K562 (cell line): ENCODE measurements around the gene AHCYL2. TPM values are rescaled to one million over a fixed set of nuclear protein-coding genes. Genes with fewer than 3 reads are reported as not detected.
A peak's percentile ranks its signal among the peaks of the same experiment; 100 is the strongest.

ENCODE experiments used
- ATAC-seq: fragments of 200-7000 bp; cut with Tn5 transposase; 3 replicates; pipeline ENCODE4 v1.9.1; 2020; ENCODE audit warnings: moderate library complexity
- BruUV-seq: library from RNA; stranded (reverse); fragments of 400-500 nt; replicated peaks from 2 replicates; lab custom pipeline; 2021; lab: Mats Ljungman, UMichigan
- CTCF ChIA-PET: fragments of 300-600 bp; formaldehyde crosslinking; extraction: SDS; loops from one replicate; lab custom pipeline; 2021; ENCODE audit warnings: low intra/inter-chr PET ratio; lab: Yijun Ruan, JAX
- POLR2A ChIA-PET: fragments of 300-600, 350-650 bp; sonication (Branson Sonifier 250); formaldehyde crosslinking; extraction: SDS; loops from one replicate; lab custom pipeline; 2021; ENCODE audit warnings: antibody characterized with exemption, inconsistent platforms; lab: Yijun Ruan, JAX
- DNase-seq, 4 experiments: peaks; one replicate each; pipeline versions ENCODE4 v3.0.0 to v3.0.0-alpha.2; 2011 to 2018; ENCODE audit warnings: low spot score in 3 of 4, mixed read lengths in 3 of 4; ENCODE audit errors: extremely low read depth in 1 of 4
- FAIRE-seq: peaks from 2 replicates; lab custom pipeline; 2011; peaks lifted over from hg19 to GRCh38; lab: Jason Lieb, UNC
- H2AFZ ChIP-seq: 2 replicates; pipeline ENCODE4 v1.6.0; 2011; ENCODE audit warnings: low read depth, low read length, control low read depth, inconsistent platforms
- H3K27ac ChIP-seq: fragments of 200-600 bp; 3 replicates; pipeline ENCODE4 v1.8.0; 2011; ENCODE audit warnings: low read depth, mild to moderate bottlenecking, control low read depth, inconsistent platforms, low read length, moderate library complexity, mixed read lengths; ENCODE audit errors: extremely low read depth
- H3K27me3 ChIP-seq, 2 experiments: fragments of 300-600 bp in 1 of 2; 2 replicates in 1 of 2; 3 replicates in 1 of 2; pipeline versions ENCODE4 v1.6.0 to v1.8.0; 2011; ENCODE audit warnings: inconsistent platforms in 2 of 2, low read length in 2 of 2, mild to moderate bottlenecking in 1 of 2, mixed read lengths in 1 of 2, moderate library complexity in 1 of 2; ENCODE audit not compliant: control insufficient read depth in 2 of 2, insufficient read depth in 2 of 2
- H3K36me3 ChIP-seq: fragments of 300-600 bp; 3 replicates; pipeline ENCODE4 v1.8.0; 2011; ENCODE audit warnings: mild to moderate bottlenecking, low read length, inconsistent platforms; ENCODE audit not compliant: control insufficient read depth, insufficient read depth
- H3K4me1 ChIP-seq, 2 experiments: fragments of 200-600 bp in 1 of 2; replicated peaks in 1 of 2; 2 replicates in 1 of 2; 3 replicates in 1 of 2; pipeline versions ENCODE4 v1.5.1 to v1.8.0; 2011; ENCODE audit warnings: inconsistent platforms in 2 of 2, low read length in 2 of 2, mild to moderate bottlenecking in 1 of 2, mixed read lengths in 1 of 2, moderate library complexity in 1 of 2; ENCODE audit not compliant: control insufficient read depth in 2 of 2, insufficient read depth in 2 of 2
- H3K4me2 ChIP-seq: 2 replicates; pipeline ENCODE4 v1.6.1; 2011; ENCODE audit warnings: low read length, control low read depth, inconsistent platforms, mixed read lengths; ENCODE audit not compliant: insufficient read depth
- H3K4me3 ChIP-seq: fragments of 200-600 bp; sonication (generic), shearing (Covaris generic); 2 replicates; pipeline ENCODE4 v1.5.1; 2016; ENCODE audit warnings: control low read depth, inconsistent platforms
- H3K79me2 ChIP-seq: fragments of 200-600 bp; 3 replicates; pipeline ENCODE4 v1.8.0; 2011; ENCODE audit warnings: low read length, inconsistent platforms; ENCODE audit not compliant: control insufficient read depth, insufficient read depth
- H3K9ac ChIP-seq, 2 experiments: 2 replicates each; pipeline versions ENCODE4 v1.6.0 to v1.6.1; 2011; ENCODE audit warnings: low read depth in 2 of 2, low read length in 2 of 2, control low read depth in 1 of 2, inconsistent platforms in 1 of 2, mild to moderate bottlenecking in 1 of 2, mixed read lengths in 1 of 2; ENCODE audit not compliant: insufficient read depth in 1 of 2
- H3K9me1 ChIP-seq: one replicate; pipeline ENCODE4 v1.6.0; 2011; ENCODE audit warnings: inconsistent platforms, mild to moderate bottlenecking, low read length, moderate library complexity; ENCODE audit not compliant: control insufficient read depth, insufficient read depth
- H3K9me3 ChIP-seq: replicated peaks from 2 replicates; pipeline ENCODE4 v1.5.1; 2011; ENCODE audit warnings: low read depth, low read length, inconsistent platforms; ENCODE audit not compliant: control insufficient read depth, insufficient read depth
- H4K20me1 ChIP-seq: replicated peaks from 2 replicates; pipeline ENCODE4 v1.6.1; 2011; ENCODE audit warnings: low read length, inconsistent platforms, mixed read lengths; ENCODE audit not compliant: control insufficient read depth, insufficient read depth
- AFF1 ChIP-seq, 2 experiments: fragments of 450-650 bp; IDR thresholded peaks; 2 replicates each; pipeline ENCODE4 v1.6.1; 2018; ENCODE audit warnings: mild to moderate bottlenecking in 2 of 2, low read depth in 1 of 2; ENCODE audit not compliant: partially characterized antibody in 2 of 2
- WGBS: fragments of 100-300 bp; shearing (Covaris generic); methylation state at CpG from one replicate; pipeline ENCODE4 v1.1.6; 2016; ENCODE audit warnings: low coverage, mixed read lengths; ENCODE audit not compliant: insufficient coverage; ENCODE audit errors: missing lambda C conversion rate; 5-methylcytosine and 5-hydroxymethylcytosine counted together
- in situ Hi-C: fragments of 300-500 bp; cut with MboI; formaldehyde crosslinking; loops from 4 replicates; pipeline ENCODE4 v1.15.0; 2018; ENCODE audit warnings: inconsistent platforms, mixed read lengths
- intact Hi-C: fragments of 100-400 bp; cut with micrococcal nuclease; formaldehyde crosslinking; loops from 2 replicates; pipeline ENCODE4 v1.14.2; 2022
- polyA plus RNA-seq, 8 experiments: library from polyadenylated mRNA; depleted of rRNA in 4 of 8; stranded (reverse) in 5 of 8; unstranded in 3 of 8; fragments of >200 nt; fragmentation: Nextera tagmentation in 2 of 8; fragmentation: Illumina TruSeq in 1 of 8; extraction: Ambion mirVana in 2 of 8; extraction: Trizol in 1 of 8; gene quantifications; 2 replicates each; pipeline versions ENCODE4 v1.2.1 to v1.2.3, GENCODE V29; 2011 to 2014; ENCODE audit warnings: inconsistent platforms in 1 of 8, missing spikeins in 1 of 8
- total RNA-seq, 7 experiments: library from RNA; depleted of rRNA in 6 of 7; stranded (reverse); fragments of >200 nt in 6 of 7; fragmentation: Illumina TruSeq in 2 of 7; extraction: Trizol in 2 of 7; gene quantifications; 2 replicates each; pipeline versions ENCODE4 v1.2.1 to v1.2.3, GENCODE V29; 2011 to 2021; ENCODE audit warnings: low replicate concordance in 1 of 7
- TF ChIP-seq, protein P1 (sequence below), 2 experiments: fragments of 450-650 bp; formaldehyde crosslinking in 1 of 2; IDR thresholded peaks; 2 replicates each; pipeline versions ENCODE4 v1.4.0 to v1.6.1; 2014 to 2020; ENCODE audit warnings: mild to moderate bottlenecking in 2 of 2, borderline replicate concordance in 1 of 2, low read depth in 1 of 2

AHCYL2 gene
- total and polyA plus RNA-seq, 9 of the 15 experiments (the other 6 are each of a cell fraction or from before 2014, with no cell fraction given): 0.93 to 10.5 (median 5.2) TPM

DNA sequence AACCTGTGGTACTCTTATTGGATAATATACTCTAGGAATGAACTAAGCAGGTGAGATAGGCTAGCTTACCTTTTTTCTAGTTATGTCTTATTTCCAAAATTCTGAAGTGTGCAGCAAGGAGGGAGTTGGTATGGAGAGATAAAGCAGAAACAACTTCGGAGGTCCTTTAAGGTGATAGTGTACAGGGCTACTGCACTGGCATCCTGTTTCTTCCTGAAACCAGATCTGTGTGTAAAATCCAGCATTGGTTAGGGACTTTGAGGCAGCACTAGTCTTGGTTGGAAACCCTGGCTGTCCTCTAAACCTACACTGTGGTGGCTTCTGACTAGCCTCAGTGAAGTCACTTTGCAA lies 142.5 kb downstream of the AHCYL2 start:
- Histone ChIP-seq H3K4me3 (no peak overlapping the region), H3K36me3 (no peaks in the 10 kb centered on the region), H3K79me2 (no peaks in the 10 kb centered on the region), H3K27ac (no peak overlapping the region), H3K9me1 (no peaks in the 10 kb centered on the region), H3K9ac (no peak overlapping the region), H4K20me1 (0 out of 2 replicates have a peak, but pooled peaks cover 2% of the 10 kb centered on the region), H3K27me3 (no peaks in the 10 kb centered on the region), H3K4me2 (no peak overlapping the region; the same call in 1 of the 2 replicates), H2AFZ (peak overlapping the region; percentile 51; the same call in 1 of the 2 replicates), H3K4me1 (peaks cover 6 to 15% of the 10 kb centered on the region in 2 experiments; a peak in 4 of 5 replicates), H3K9me3 (no peaks in the 10 kb centered on the region)
- TF ChIP-seq AFF1 (IDR thresholded peaks at IDR 0.05; ENCODE audit: low read depth in 1 of 2, partially characterized antibody in 2 of 2): peak in 1 of 2 experiments; percentile 86
- TF ChIP-seq, protein P1, sequence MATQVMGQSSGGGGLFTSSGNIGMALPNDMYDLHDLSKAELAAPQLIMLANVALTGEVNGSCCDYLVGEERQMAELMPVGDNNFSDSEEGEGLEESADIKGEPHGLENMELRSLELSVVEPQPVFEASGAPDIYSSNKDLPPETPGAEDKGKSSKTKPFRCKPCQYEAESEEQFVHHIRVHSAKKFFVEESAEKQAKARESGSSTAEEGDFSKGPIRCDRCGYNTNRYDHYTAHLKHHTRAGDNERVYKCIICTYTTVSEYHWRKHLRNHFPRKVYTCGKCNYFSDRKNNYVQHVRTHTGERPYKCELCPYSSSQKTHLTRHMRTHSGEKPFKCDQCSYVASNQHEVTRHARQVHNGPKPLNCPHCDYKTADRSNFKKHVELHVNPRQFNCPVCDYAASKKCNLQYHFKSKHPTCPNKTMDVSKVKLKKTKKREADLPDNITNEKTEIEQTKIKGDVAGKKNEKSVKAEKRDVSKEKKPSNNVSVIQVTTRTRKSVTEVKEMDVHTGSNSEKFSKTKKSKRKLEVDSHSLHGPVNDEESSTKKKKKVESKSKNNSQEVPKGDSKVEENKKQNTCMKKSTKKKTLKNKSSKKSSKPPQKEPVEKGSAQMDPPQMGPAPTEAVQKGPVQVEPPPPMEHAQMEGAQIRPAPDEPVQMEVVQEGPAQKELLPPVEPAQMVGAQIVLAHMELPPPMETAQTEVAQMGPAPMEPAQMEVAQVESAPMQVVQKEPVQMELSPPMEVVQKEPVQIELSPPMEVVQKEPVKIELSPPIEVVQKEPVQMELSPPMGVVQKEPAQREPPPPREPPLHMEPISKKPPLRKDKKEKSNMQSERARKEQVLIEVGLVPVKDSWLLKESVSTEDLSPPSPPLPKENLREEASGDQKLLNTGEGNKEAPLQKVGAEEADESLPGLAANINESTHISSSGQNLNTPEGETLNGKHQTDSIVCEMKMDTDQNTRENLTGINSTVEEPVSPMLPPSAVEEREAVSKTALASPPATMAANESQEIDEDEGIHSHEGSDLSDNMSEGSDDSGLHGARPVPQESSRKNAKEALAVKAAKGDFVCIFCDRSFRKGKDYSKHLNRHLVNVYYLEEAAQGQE (IDR thresholded peaks at IDR 0.05; ENCODE audit: borderline replicate concordance): no peak
- TF ChIP-seq, protein P1 (CRISPR knock-in tag; IDR thresholded peaks at IDR 0.05; ENCODE audit: low read depth): no peak
- ChIA-PET POLR2A (interaction anchor here (0.6 to 2.4 kb wide), 13 partner anchors 8 to 238 kb away, joined by 3 to 15 read pairs (median 5); no protein-coding TSS in a partner anchor), CTCF (interaction anchor here (0.9 to 5.2 kb wide), 7 partner anchors 24 to 277 kb away, joined by 3 to 60 read pairs (median 6); no protein-coding TSS in a partner anchor)
- DNase-seq: no peak
- no TSS peak for BruUV-seq
- no peak for FAIRE-seq
- in situ Hi-C loops: loop anchor here (5.0 to 25.0 kb wide), 3 partner anchors 95 to 645 kb away; no protein-coding TSS in a partner anchor
- ATAC-seq: peak; percentile 44; the same call in 2 of the 3 replicates
- intact Hi-C loops: loop anchor here (1.0 to 10.0 kb wide), 6 partner anchors 24 to 647 kb away; no protein-coding TSS in a partner anchor
- 15% methylated on average over 1 of the region's 1 CpG for WGBS
